GM18517 (cell line): ENCODE measurements around the gene LAS1L.
"Not testable (repeated sequence)": the region's sequence is repeated elsewhere in the genome, so short reads cannot be mapped to it uniquely, and the experiment has no call there.

ENCODE experiments used
- ATAC-seq: cut with Tn5 transposase; IDR thresholded peaks from one replicate; pipeline ENCODE4 v1.9.1; 2021; ENCODE audit warnings: mild to moderate bottlenecking, moderate library complexity; ENCODE audit not compliant: unreplicated experiment

The LAS1L gene

DNA sequence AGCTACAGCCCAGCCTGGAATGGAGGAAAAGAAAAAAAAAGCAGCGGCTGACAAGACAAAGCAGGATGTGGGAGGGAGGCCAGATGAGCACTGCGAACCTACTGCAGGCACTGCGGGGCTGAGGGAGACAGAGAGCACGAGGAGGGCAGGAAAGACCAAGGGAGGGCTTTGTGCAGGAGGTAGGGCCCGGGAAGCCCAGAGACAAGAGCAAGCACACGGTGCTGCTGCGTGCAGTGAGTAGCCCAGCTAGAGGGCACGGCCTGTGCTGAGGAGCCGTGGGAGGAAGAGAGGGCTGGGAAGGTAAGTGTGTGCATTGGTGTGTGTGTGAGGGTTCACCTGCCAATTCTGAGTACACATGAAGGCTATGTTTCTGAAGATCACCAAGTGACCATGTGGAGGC lies 15.6 kb downstream of the LAS1L start:
- not testable (repeated sequence) for ATAC-seq

DNA sequence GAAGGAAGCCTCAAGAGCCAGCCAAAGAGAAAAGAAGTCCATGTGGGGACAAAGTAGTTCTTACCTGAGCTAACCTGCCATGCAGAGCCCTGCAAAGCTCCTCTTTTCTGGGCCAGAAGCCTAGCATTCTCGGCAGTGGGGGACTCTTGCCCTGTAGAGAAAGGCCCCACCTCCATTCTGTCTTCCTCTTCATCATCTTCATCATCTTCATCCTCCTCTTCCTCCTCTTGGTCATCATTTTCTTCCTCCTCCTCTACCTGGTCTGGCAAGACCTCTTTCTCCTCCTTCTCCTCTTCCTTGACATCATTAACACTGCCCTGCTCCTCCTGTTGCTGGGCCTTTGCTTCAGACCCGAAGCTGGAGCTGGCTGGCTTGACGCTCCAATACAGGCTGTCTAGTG lies 16.7 kb downstream of the LAS1L start:
- no peak for ATAC-seq

DNA sequence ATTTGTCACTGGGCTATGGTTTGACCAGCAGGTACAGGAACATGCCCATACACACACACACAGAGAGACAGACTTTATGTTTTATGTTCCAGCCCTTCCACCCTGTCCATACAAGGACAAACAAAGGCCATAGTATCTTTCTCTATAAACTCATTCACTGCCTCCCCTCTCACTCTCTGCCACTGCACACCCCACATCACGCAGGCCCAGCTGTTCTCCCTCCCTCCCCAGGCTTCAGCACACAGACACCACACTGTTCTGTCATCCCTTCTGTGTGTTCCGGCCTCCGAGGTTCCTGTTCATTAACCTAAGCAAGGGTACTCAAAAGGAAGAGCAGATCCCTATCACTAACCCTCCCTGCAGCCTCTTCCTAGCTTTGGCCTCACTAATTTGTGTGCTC lies 17.8 kb downstream of the LAS1L start:
- no peak for ATAC-seq

DNA sequence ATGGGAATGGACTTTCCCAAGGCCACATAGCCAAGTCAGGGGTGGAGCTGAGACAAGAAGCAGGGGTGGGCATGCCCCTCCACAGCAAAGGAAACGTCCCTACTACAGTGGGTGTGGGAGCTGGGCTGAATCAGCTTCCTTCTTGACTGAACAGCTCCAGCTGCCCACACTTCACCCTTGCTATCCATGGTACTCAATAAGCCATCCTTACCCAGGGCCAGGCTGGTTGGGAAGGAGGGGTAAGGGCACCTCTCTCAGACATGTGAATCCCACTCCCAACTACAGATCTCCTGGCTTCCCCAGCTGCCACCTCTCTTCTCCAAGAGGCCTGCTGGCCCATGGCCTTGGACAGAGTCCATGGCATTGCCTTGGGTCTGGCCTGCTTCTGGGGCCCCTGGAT lies 21.0 kb downstream of the LAS1L start:
- no peak for ATAC-seq

DNA sequence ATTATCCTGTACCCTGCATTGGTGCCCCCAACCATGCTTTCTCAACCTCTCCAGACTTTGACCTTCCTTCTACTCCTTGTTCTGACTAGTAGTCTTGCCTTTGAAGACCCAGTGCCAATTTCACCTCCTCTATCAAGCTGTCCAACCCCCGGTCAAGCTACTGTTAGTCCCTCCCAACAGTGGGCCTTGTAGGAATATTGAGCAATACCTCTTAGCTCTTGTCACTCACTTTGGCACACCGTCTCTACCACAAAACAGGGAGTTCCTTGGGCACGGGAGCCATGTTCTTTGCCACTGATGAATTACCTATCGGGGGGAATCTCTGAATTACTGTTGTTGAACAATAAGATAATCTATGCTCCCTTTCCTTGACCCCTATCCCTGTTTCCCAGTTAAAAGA lies 25.2 kb downstream of the LAS1L start:
- ATAC-seq: no peak

DNA sequence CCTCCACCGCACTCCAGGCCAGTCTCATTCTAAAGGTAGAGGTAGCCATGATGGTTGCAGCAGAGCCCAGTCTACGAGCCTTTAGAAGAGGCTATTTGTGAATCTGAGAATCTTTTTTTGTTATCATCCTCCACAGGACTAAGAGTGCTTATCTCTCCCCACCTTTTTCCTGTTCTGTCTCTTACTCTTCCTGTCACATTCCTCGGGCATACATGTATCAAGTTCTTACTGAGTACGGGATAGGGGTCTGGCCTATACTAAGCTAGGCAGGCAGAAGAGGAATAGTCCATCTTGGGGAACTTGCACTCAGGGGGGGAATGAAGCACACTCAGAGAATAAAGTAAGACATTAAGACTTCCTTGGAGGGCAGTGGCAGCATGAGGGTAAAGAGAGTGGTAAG lies 25.7 kb downstream of the LAS1L start:
- no peak for ATAC-seq

DNA sequence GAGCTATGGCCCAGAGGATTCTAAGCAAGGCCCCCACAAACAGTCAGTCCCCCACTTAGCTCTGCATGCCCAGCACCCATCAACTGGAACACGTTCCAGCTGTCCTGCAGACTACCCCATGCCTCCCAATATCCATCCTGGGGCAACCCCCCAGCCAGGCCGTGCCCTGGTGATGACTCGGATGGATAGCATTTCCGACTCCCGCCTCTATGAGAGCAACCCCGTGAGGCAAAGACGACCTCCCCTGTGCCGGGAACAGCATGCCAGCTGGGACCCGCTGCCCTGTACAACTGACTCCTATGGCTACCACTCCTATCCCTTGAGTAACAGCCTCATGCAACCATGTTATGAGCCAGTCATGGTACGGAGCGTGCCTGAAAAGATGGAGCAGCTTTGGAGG lies 32.0 kb downstream of the LAS1L start:
- no peak for ATAC-seq

DNA sequence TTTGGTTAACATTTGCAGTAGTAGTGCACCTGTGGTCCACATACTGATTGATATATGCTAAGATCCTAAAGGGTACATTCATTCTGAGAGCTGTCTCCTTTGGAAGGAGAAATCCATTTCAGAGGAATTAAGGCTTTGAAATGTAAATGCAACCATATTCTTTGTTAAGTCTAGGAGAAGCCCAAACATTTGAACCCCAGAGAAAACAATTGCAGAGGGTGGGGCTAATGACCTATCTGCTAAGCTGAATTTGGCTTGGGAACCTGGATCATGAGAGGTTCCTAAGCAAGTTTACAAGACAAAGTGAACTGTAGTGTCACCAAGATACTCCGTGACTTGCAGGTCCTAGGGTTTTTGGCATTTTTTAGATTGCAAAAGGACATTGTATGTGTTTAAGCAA lies 41.2 kb downstream of the LAS1L start:
- ATAC-seq: no peak

DNA sequence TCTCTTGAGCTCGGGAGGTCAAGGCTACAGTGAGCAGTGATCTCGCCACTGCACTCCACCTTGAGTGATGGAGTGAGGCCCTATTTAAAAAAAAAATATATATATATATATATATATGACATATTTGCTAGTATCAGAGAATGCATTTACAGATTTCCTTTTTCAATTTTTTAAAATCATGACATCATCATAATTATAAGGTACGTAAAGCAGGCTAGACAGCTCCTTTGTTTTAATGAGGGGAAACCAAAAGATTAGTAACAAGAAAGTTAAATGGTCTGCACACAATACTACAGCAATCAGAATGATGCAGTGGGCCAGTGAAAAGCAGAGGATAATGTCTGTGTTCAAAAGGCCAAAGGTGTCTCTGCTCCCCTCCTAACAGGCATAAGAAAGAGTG lies 43.0 kb downstream of the LAS1L start:
- ATAC-seq: no peak

DNA sequence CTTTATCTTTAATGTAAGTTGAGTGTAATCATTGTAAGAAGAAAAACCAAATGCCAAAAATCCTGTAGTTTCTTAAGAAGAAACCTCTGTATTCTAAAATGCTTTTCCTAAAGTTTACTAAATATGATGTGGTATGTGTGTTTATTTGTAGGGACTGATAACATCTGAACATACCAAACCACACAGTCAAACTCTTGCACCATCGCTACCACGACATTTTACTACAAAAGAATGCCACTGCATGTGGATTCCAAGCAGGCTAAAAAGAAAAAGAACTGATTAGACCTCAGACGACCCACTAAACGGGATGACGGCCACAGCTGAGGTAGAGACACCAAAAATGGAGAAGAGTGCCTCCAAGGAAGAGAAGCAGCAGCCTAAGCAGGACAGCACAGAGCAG lies 46.1 kb downstream of the LAS1L start:
- no peak for ATAC-seq

DNA sequence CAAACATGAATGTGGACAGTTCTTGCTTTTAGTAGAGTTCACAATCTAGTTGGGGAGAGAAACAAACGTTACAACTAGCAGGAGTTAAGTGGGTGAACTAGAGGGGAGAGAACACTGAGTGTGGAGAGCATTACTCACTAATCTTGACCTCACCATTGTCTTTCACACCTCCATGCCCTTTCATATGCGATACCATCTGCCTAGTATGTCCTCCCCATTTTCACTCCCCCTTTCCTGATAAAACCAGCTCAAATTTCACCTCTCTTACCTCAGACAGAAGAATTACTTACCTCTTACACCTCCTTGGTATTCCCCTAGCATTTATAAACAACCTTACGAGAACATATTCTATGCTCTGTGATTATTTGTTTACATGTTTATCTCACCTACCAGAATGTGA lies 53.6 kb downstream of the LAS1L start:
- no peak for ATAC-seq

DNA sequence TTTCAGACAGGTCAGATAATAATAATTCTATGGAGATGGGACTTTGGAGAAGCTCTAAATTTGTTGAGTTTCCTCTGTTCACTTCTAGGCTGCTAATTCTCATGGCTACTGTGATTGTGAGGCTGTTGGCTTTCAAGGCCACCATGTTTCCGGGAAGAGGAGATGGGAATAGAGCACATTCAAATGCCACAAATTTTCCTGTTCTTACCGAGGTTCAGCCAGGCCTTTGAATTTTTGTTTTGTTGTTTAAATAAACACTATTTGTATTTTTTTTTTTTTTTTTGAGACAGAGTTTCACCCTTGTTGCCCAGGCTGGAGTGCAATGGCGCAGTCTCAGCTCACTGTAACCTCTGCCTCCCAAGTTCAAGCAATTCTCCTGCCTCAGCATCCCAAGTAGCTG lies 55.5 kb downstream of the LAS1L start:
- not testable (repeated sequence) for ATAC-seq

DNA sequence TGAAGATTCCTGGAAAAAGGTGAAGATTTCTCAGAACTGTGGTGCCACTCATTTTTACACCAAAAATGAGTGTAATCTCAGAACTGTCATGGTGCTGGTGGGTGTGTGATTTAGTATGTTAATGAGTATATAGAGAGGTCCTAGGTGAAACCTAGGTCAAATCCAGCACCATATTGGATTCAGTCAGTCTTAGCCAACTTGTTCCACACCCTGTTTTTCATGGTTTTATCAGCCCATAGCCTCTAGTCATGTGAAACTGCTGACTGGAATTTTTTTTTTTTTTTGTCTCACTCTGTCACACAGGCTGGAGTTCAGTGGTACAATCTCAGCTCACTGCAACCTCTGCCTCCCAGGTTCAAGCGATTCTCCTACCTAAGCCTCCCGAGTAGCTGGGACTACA lies 58.0 kb downstream of the LAS1L start:
- no peak for ATAC-seq

DNA sequence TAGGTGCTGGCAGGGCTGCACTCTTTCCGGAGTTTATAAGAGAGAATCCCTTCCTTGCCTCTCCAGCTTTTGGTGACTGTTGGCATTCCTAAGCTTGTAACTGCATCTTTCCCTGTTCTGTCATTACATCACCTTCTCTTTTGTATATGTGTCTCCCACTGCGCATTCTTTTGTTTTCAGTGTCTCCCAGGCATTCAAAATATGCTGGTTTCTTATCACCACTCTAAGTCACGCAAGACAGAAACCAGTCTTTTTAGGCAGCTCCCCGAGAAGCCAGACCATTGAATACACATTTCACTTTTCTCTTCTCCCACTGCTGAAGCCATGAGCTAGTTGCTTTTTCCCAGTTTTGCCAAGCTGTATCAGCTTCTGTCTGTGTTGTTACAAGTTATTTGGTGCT lies 71.0 kb downstream of the LAS1L start:
- no peak for ATAC-seq
